NB4 (cell line): ENCODE data around the gene DUSP7.

Experiments used
- DNase-seq: peaks from one replicate; pipeline ENCODE4 v3.0.0; 2010; ENCODE audit warnings: low read depth
- H3K4me3 ChIP-seq: one replicate; pipeline ENCODE4 v1.5.1; 2011; ENCODE audit warnings: mild to moderate bottlenecking, low read depth, low read length, moderate library complexity
- CTCF ChIP-seq: IDR thresholded peaks from one replicate; pipeline ENCODE4 v1.5.1; 2012; ENCODE audit warnings: low read depth, low read length
- MAX ChIP-seq: IDR thresholded peaks from 2 replicates; pipeline ENCODE4 v1.6.1; 2011; ENCODE audit warnings: low read depth, low read length
- MYC ChIP-seq: IDR thresholded peaks from 2 replicates; pipeline ENCODE4 v1.6.1; 2011; ENCODE audit warnings: low read depth, low read length
- POLR2A ChIP-seq: IDR thresholded peaks from 2 replicates; pipeline ENCODE4 v1.6.1; 2011; ENCODE audit warnings: mild to moderate bottlenecking; ENCODE audit not compliant: insufficient read length; ENCODE audit errors: extremely low read depth

The DUSP7 gene

DNA sequence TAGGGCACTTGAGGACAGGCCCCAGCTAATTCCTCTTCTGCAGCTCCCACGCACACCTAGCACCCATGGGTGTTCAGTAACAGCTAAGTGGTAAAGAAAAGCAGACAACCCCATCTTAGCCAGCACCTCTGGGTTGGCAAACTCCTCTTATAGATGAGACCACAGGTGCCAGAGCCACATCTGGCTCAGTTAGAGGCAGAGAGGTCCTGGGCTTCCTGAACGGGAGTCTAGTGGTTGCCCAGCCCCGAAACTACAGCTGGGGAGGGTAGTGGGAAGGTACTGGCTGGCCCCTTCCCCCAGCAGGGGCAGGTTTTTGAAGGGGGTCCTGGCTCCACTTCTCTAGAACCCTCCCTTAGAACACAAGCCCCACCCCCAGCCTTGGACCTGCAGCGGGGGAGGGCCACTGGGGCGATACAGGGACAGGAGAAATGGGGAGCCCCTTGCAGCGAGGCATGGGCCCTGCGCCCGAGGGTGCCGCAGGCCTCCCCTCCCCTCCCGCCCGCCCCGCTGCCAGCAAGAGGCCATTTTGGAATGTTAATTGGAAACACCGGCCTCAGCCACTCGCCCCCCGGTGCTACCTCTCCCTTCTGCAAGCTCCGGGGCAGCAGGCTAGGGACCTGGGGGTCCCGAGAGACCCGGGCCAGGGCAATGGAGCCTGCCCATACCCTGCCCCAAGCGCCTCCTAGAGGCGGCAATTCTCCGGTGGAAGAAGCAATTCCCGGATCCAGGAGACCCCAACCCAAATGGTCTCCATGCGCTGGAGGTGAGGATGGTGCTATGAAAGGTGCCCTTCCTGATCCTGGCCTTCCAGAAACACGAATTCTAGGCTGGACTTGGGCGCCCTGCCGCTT, 1.5 kb downstream of the DUSP7 start:
- H3K4me3 ChIP-seq: peak overlapping the region; percentile 91
- DNase-seq: peak; percentile 52
- TF ChIP-seq MAX (no peak), CTCF (peak; percentile 46), POLR2A (no peak), MYC (no peak)

- H3K4me3 ChIP-seq: peak overlapping the region; percentile 91
- TF ChIP-seq CTCF (peak; percentile 29), POLR2A (no peak), MAX (peak; percentile 19; the same call in 1 of the 2 replicates), MYC (no peak)
- peak; percentile 76 for DNase-seq
Measured at GRCh38 chr3:52053307-52054304, 2.8 kb downstream of the DUSP7 start.

DNA sequence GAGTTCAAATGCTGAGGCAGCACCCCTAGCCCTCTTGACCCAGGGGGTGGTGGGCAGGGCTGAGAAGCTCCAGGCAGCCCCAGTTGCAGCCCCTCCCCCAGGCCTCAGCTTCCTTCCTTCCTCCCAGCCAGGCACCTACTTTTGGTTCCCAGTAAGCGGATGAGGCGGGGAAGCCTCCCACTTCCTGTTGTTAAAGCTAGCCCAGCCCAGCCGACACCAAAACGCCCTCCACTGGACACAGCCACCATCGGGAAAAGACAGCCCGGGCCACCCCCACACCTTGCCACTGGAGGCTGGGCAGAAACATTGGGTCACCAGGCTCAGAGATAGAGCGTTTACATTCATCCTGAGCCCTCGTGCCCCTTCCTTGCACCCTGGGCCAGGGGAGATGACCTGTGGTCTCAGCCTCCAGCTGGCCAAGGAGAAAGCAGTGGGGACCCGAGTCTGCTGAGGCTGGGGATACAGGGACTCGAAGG, 3.5 kb downstream of the DUSP7 start:
- peak overlapping the region; percentile 91 for H3K4me3 ChIP-seq
- DNase-seq: peak; percentile 94
- TF ChIP-seq CTCF (peak; percentile 37), POLR2A (no peak), MAX (no peak; the same call in 1 of the 2 replicates), MYC (0 out of 2 replicates have a peak, but pooled peaks have one; percentile 2)

DNA sequence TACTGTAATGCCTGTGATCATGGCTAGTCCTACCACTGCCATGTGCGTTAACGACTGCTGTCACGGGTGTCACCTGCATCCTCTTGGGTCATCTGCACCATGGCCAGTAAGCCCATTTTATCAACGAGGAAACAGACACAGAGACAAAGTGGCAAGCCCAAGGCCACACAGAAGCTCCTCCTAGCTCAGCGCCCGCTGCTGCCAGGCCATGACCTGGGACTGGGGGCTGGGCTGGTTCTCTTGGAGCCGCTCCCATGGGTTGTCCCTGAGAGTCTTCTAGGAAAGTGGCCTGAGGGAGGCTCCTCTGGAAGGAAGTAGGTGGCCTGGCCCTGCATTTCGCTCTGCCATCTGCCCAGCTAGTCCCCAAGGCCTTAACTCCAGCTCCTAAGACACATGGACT, 4.9 kb downstream of the DUSP7 start:
- no peak overlapping the region for H3K4me3 ChIP-seq

More for the DNA sequence above, 4.9 kb downstream of the DUSP7 start:
- no peak for DNase-seq
- TF ChIP-seq CTCF: no peak
- TF ChIP-seq MAX: no peak
- no peak for TF ChIP-seq MYC
- TF ChIP-seq POLR2A: no peak
